HG03159 (cell line): ENCODE measurements around the gene TMEM254.
"Not testable (repeated sequence)": the region's sequence is repeated elsewhere in the genome, so short reads cannot be mapped to it uniquely, and the experiment has no call there.

Experiments used
- ATAC-seq: cut with Tn5 transposase; IDR thresholded peaks from one replicate; pipeline ENCODE4 v1.9.1; 2021; ENCODE audit warnings: mild to moderate bottlenecking, moderate library complexity; ENCODE audit not compliant: unreplicated experiment

Gene TMEM254

DNA sequence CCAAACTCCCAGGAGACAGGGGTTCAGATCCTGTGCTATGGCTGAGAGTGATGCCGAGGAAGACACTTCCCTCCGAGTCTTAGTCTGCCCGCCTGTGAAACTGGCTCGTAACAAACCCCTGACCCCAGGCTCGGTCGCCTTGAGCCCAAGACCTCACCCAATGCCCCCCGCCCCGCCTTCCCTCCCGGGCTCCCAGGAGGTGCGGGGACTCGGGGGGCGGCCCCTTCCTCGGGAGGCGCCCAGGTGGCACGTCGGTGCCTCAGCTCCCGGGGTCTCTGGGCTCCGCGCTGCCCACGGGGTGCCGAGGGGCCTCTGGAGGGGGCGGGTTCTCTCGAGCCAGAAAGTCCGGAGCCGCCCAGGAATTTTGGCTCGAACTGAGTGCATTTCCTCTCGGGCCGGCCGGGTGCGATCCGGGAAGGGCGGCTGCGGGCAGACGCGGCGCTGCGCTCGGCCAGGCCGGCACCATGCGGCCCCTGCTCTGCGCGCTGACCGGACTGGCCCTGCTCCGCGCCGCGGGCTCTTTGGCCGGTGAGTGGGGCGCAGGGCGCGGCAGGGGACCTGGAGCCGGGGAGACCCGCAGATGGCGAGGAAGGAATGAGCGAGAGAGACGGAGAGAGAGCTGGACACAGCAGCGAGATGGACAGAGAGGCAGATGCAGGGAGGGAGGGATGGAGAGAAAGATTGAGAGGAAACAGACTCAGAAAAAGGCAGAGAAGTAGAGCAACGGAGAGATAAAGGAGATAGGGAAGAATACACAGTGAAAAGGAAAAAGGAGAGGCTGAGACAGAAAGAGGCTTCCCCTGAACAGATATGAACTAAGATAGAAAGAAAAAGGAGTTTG is 54.1 kb downstream of the TMEM254 start, which contains the start of gene PLAC9:
PLAC9 (plus strand) TSS at position 432 of the 841 bp plus-strand sequence; CDS start at position 465, 33 bp downstream.
- ATAC-seq: no peak

DNA sequence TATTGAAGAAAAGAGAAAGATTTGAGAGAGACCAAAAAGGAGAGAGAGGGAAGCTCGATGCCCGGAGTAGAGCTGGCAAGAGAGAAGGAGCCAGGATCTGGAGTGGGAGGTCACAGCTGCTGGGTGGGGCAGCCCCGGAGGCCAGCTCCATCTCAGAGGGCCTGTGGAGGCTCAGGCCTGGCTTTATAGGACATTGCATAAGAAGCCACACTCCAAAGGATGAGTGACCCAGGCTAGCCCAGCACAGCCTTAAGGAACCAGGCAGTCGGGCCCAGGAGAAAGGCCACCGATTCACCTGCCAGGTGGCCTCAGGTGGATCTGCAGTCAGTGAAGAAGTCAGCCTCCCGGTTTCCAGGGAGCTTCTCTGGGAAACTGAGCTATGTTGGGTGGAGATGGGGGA is 54.7 kb downstream of the TMEM254 start:
- ATAC-seq: no peak

DNA sequence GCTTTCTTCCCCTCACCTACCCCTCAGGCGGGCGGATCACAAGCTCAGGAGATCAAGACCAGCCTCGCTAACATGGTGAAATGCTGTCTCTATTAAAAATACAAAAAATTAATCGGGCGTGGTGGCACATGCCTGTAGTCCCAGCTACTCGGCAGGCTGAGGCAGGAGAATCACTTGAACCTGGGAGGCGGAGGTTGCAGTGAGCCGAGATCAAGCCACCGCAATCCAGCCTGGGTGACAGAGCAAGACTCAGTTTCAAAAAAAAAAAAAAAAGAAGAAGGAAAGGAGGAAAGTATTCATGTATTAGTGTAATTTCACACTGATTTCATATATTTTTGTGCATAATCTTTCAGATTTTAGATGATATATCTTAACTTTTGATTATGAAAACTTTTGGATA is 55.2 kb downstream of the TMEM254 start:
- not testable (repeated sequence) for ATAC-seq

DNA sequence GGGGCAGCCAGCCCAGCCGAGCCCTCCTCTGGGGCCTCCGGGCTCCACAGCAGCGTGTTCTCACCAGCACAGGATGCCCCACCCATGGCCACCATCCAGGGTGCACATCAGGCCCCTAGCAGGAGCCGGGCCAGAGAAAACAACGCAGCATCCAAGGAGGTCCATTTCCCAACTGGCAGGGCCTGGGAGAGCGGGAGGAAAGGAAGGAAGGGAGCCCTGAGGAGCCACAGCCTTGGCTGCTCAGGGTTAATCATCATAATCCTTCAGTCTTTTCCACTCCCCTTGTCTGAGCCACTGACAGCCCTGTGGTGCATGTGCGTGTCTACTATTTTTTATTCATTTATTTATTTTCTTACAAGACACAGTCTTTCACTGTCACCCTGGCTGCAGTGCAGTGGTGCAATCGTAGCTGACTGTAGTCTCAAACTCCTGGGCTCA is 57.7 kb downstream of the TMEM254 start:
- no peak for ATAC-seq

DNA sequence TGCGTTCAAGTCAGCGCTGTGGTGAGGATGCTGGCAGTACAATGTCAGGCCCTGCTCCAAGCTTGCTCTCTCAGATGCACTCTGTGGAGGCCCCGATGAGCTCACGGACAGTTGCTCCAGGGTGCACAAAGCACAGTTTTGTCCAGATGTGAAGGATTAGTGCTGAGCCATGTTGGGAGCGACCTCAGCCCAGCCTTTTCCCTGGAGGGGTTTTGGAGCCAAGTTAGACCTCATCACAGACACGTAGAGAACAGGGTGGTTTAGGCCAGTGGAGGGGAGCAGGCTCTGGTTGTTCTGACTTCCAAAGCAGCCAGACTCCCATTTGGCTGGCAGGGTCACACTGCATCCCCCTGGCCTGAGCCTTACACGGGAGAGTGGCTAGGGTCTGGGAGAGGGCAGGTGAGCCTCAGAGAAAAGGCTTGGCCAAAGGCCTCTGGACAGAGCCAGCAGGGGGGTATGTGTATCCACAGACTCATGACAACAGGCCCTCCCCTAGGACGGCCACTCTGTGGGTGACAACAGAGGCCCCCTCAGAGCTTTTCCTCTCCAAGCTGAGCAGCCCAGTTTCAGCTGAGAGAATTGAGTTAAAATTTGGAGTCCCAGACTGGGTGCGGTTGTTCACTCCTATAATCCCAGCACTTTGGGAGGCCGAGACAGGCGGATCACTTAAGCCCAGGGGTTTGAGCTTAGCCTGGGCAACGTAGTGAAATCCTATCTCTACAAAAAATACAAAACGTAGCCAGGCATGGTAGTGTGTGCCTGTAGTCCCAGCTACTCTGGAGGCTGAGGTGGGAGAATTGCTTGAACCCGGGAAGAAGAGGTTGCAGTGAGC is 58.8 kb downstream of the TMEM254 start:
- no peak for ATAC-seq

DNA sequence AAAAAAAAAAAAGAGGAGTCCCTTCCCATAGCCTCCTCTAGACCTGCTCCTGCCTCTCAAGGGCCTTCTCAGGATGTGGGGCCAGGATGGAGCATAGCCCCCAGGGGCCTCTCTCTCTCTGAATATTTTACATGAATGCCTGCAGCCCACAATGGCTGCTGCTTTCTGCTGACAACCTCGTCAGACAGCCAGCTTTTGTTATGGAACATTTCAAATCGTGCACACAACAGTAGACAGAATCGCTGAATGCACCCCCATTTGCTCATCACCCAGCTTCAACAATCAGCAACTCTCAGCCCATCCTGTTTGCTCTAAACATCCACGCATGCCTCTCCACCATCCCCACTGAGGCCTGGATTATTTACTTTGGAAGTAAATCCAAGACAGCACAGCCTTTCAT is 59.5 kb downstream of the TMEM254 start:
- no peak for ATAC-seq

DNA sequence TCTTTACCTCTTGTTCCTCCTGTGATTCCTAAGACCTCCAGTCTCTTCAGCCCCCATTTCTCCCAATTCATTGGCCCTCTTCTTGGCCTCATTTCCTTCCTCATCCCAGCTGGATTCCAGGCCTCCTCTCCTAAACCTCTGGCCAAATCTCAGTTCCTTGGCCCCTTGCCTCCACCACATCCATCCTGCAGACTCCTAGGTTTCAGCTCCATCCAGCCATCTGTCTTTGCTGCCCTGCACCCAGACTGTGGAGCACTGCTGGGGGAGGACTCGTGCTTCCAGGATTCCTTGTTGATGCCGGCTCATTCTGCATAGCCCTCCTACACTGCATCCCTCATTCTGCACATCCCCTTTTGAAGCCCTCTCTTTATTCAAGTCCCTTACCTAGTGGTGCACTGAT is 60.8 kb downstream of the TMEM254 start:
- ATAC-seq: no peak

DNA sequence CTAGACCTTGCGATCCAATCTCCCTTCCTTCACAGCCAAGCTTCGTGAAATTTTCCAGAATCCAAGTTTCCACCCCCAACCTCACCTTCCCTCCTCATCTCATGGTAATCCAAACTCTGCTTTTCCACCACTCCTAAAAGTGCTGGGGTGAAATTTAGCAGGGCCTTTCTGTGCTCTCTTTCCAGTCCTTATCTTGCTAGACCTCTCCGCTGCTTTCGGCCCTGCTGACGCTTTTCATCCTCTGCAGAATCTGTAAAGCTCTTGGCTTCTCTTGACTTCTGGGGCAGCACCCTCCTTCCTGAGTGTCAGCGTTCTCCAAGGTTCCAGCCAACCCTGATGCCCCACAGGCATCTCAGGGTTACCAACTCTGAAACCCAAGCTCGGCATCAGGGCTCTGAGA is 61.8 kb downstream of the TMEM254 start:
- no peak for ATAC-seq

DNA sequence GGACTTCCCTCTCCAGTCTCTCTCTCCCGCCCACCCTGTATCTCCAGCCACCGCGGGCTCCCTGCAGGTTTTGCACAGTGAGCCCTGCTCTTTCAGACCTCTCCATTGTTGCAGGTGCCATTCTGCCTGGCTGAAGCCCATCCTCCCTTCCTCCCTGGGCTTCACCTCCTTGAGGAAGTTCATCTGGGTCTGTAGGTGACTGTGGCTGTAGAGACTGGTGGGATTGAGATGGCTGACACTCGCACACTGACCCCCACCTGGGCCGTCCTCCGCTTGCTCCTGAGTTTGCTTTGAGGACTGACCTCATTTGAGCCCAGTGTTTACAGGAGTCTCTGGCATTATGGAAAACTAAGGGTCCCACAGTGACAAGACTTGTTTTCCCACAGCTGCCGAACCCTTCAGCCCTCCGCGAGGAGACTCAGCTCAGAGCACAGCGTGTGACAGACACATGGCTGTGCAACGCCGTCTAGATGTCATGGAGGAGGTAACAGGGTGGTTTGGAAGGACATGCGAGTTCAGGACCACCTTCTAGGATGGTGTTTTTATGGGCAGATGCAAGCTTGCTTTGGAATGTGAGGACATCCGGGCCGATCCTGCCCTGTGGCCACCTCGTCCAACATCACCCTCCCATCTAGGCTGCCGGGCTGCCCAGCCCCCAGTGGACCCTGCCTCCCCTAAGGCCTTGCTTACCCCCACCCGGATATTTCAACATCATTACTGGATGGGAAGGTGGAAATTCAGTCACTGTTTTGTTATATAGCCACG is 63.4 kb downstream of the TMEM254 start:
- no peak for ATAC-seq
